ENCODE results near the gene VASH1.

- TF ChIP-seq BRCA1 (CRISPR knock-in tag; IDR thresholded peaks at IDR 0.05) (no peak), KDM1A (CRISPR knock-in tag; IDR thresholded peaks at IDR 0.05) (no peak), CTCF (CRISPR knock-in tag; IDR thresholded peaks at IDR 0.05) (no peak)
- TF ChIP-seq, protein P1, sequence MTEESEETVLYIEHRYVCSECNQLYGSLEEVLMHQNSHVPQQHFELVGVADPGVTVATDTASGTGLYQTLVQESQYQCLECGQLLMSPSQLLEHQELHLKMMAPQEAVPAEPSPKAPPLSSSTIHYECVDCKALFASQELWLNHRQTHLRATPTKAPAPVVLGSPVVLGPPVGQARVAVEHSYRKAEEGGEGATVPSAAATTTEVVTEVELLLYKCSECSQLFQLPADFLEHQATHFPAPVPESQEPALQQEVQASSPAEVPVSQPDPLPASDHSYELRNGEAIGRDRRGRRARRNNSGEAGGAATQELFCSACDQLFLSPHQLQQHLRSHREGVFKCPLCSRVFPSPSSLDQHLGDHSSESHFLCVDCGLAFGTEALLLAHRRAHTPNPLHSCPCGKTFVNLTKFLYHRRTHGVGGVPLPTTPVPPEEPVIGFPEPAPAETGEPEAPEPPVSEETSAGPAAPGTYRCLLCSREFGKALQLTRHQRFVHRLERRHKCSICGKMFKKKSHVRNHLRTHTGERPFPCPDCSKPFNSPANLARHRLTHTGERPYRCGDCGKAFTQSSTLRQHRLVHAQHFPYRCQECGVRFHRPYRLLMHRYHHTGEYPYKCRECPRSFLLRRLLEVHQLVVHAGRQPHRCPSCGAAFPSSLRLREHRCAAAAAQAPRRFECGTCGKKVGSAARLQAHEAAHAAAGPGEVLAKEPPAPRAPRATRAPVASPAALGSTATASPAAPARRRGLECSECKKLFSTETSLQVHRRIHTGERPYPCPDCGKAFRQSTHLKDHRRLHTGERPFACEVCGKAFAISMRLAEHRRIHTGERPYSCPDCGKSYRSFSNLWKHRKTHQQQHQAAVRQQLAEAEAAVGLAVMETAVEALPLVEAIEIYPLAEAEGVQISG (CRISPR knock-in tag; IDR thresholded peaks at IDR 0.05): no peak
These were observed 7.6 kb downstream of the VASH1 start for GRCh38 chr14:76768671-76769500.
